ENCODE results near the gene SCOC. TPM values are rescaled to one million over a fixed set of nuclear protein-coding genes. Genes with fewer than 3 reads are reported as not detected.
"Not testable (repeated sequence)": the region's sequence is repeated elsewhere in the genome, so short reads cannot be mapped to it uniquely, and the experiment has no call there.

SCOC gene
- total RNA-seq, 2 experiments from 2014 or later = 5.9 to 6.8 TPM

DNA sequence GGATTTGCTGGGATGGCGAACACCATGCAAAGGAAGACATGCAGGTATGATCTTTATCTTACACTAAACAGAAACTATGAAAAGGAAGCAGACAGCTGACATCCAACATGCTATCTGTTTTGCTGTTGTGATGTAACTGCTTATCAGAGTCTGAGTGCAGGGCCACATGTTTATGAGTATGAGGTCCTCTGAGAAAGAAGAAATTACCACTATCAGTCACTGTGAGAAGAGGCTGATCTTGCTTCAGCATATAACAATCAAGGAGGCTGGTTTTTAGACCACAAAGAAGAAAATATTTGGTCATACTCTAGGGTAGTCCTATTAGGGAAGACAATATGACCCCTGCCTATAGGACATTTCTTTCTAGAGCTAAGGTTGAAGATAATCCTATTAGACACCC is 35.5 kb downstream of the SCOC start:
- Histone ChIP-seq H3K9me3 (ENCODE audit: control insufficient read depth in 1 of 2, insufficient read depth in 1 of 2, low read length in 2 of 2) (no peaks in the 10 kb centered on the region), H3K4me3 (ENCODE audit: low read length) (no peak overlapping the region), H3K27ac (ENCODE audit: low read depth in 1 of 2, low read length in 2 of 2) (no peak overlapping the region), H3K4me1 (ENCODE audit: insufficient read depth, low read length) (no peaks in the 10 kb centered on the region), H3K36me3 (ENCODE audit: insufficient read depth, low read length) (no peaks in the 10 kb centered on the region), H3K27me3 (ENCODE audit: control insufficient read depth in 1 of 2, insufficient read depth in 2 of 2, low read length in 2 of 2) (no peaks in the 10 kb centered on the region)
- Mint-ChIP-seq H3K27me3 (peaks cover 44% of the 10 kb centered on the region), H3K4me3 (no peak overlapping the region), H3K9me3 (no peaks in the 10 kb centered on the region), H3K4me1 (ENCODE audit: low read depth) (no peaks in the 10 kb centered on the region), H3K36me3 (ENCODE audit: low read depth) (no peaks in the 10 kb centered on the region), H3K27ac (no peak overlapping the region)
- ATAC-seq (ENCODE audit: poor library complexity) (no peak), DNase-seq (no peak)
- CTCF ChIA-PET = no interaction called here
- POLR2A ChIA-PET = no interaction called here
- intact Hi-C loops (cut with DNase I, micrococcal nuclease) = no loop called here
- no peak for TF ChIP-seq CTCF (IDR thresholded peaks at IDR 0.05)

GRCh38 chr4:140413130-140413969 is 39.9 kb downstream of the SCOC start:
- H3K27ac ChIP-seq (ENCODE audit: low read depth in 1 of 2, low read length in 2 of 2); ATAC-seq (ENCODE audit: poor library complexity); CTCF ChIA-PET; POLR2A ChIA-PET; DNase-seq; H3K36me3 ChIP-seq (ENCODE audit: insufficient read depth, low read length); intact Hi-C loops (cut with DNase I, micrococcal nuclease); H3K9me3 Mint-ChIP-seq; H3K9me3 ChIP-seq (ENCODE audit: control insufficient read depth in 1 of 2, insufficient read depth in 1 of 2, low read length in 2 of 2); H3K36me3 Mint-ChIP-seq (ENCODE audit: low read depth); H3K27me3 ChIP-seq (ENCODE audit: control insufficient read depth in 1 of 2, insufficient read depth in 2 of 2, low read length in 2 of 2); H3K4me3 Mint-ChIP-seq; H3K4me1 Mint-ChIP-seq (ENCODE audit: low read depth); H3K4me3 ChIP-seq (ENCODE audit: low read length); H3K4me1 ChIP-seq (ENCODE audit: insufficient read depth, low read length); H3K27ac Mint-ChIP-seq: not testable (repeated sequence)
- H3K27me3 Mint-ChIP-seq = peaks cover 28% of the 10 kb centered on the region

GRCh38 chr4:140423106-140423505 is 49.7 kb downstream of the SCOC start:
- Mint-ChIP-seq H3K27ac (no peak overlapping the region), H3K4me3 (no peak overlapping the region), H3K27me3 (peaks cover 51% of the 10 kb centered on the region), H3K4me1 (ENCODE audit: low read depth) (no peaks in the 10 kb centered on the region), H3K36me3 (ENCODE audit: low read depth) (no peaks in the 10 kb centered on the region), H3K9me3 (no peaks in the 10 kb centered on the region)
- POLR2A ChIA-PET = no interaction called here
- peaks cover 11% of the 10 kb centered on the region for H3K4me1 ChIP-seq (ENCODE audit: insufficient read depth, low read length)
- H3K27me3 ChIP-seq (ENCODE audit: control insufficient read depth in 1 of 2, insufficient read depth in 2 of 2, low read length in 2 of 2) = peaks cover 13 to 34% of the 10 kb centered on the region in 2 experiments
- CTCF ChIA-PET = no interaction called here
- TF ChIP-seq CTCF (IDR thresholded peaks at IDR 0.05) = no peak
- H3K4me3 ChIP-seq (ENCODE audit: low read length) = no peak overlapping the region
- no peaks in the 10 kb centered on the region for H3K36me3 ChIP-seq (ENCODE audit: insufficient read depth, low read length)
- intact Hi-C loops (cut with DNase I, micrococcal nuclease) = no loop called here
- DNase-seq = no peak
- peaks cover 0 to 9% of the 10 kb centered on the region in 2 experiments for H3K9me3 ChIP-seq (ENCODE audit: control insufficient read depth in 1 of 2, insufficient read depth in 1 of 2, low read length in 2 of 2)
- H3K27ac ChIP-seq (ENCODE audit: low read depth in 1 of 2, low read length in 2 of 2) = no peak overlapping the region
- ATAC-seq (ENCODE audit: poor library complexity) = no peak

All from CD4-positive, alpha-beta T cell (primary cell).